Upper lobe of left lung (tissue), 6 donors: Measurements from ENCODE around the gene FAP. TPM values are rescaled to one million over a fixed set of nuclear protein-coding genes. Genes with fewer than 3 reads are reported as not detected.

Experiments used
- ATAC-seq, 2 donors: fragments of 200-7000 bp; cut with Tn5 transposase; one replicate each; pipeline ENCODE4 v1.9.1; 2022; ENCODE audit warnings: mild to moderate bottlenecking in 2 of 2, moderate library complexity in 2 of 2; ENCODE audit not compliant: low FRiP score in 2 of 2
- DNase-seq, 2 donors: peaks; one replicate each; pipeline ENCODE4 v3.0.0-alpha.2; 2019 to 2020
- H3K27ac ChIP-seq, 4 donors: fragments of 200-600 bp; sonication (generic); one replicate each; pipeline ENCODE4 v1.5.1; 2016 to 2019
- H3K27me3 ChIP-seq, 4 donors: fragments of 200-600 bp; sonication (generic); one replicate each; pipeline ENCODE4 v1.5.1; 2017 to 2019
- H3K36me3 ChIP-seq, 4 donors: fragments of 200-600 bp; sonication (generic); one replicate each; pipeline ENCODE4 v1.5.1; 2016 to 2019
- H3K4me1 ChIP-seq, 4 donors: fragments of 200-600 bp; sonication (generic); one replicate each; pipeline ENCODE4 v1.5.1; 2018 to 2019
- H3K4me3 ChIP-seq, 4 donors: fragments of 200-600 bp; sonication (generic); one replicate each; pipeline ENCODE4 v1.5.1; 2017 to 2019; ENCODE audit warnings: mild to moderate bottlenecking in 2 of 4, moderate library complexity in 1 of 4
- H3K9me3 ChIP-seq, 4 donors: fragments of 200-600 bp; sonication (generic); one replicate each; pipeline ENCODE4 v1.5.1; 2018 to 2019
- EP300 ChIP-seq, 4 donors: sonication (generic); formaldehyde crosslinking; IDR thresholded peaks; one replicate each; pipeline ENCODE4 v1.5.1; 2017; ENCODE audit warnings: antibody characterized with exemption in 4 of 4, control low read depth in 2 of 4
- POLR2A ChIP-seq, 4 donors: fragments of 450-650 bp; IDR thresholded peaks; one replicate each; pipeline ENCODE4 v1.5.1; 2016 to 2017; ENCODE audit warnings: antibody characterized with exemption in 4 of 4, mild to moderate bottlenecking in 2 of 4
- POLR2AphosphoS5 ChIP-seq, 2 donors: sonication (generic); formaldehyde crosslinking; IDR thresholded peaks; one replicate each; pipeline ENCODE4 v1.5.1; 2017; ENCODE audit warnings: antibody characterized with exemption in 2 of 2
- WGBS, 2 donors: methylation state at CpG; one replicate each; pipeline ENCODE4 v1.1.5; 2017 to 2018; 5-methylcytosine and 5-hydroxymethylcytosine counted together
- total RNA-seq, 6 donors: library from RNA; depleted of rRNA in 4 of 6; stranded (reverse); fragments of >200 nt in 4 of 6; gene quantifications; one replicate each; pipeline versions ENCODE4 v1.1.0 to v1.2.1, GENCODE V29; 2016 to 2021
- TF ChIP-seq, protein P1 (sequence below), 6 experiments: fragments of 450-650 bp in 4 of 6; fragments of 200-600 bp in 2 of 6; sonication (generic) in 2 of 6; IDR thresholded peaks; one replicate each; pipeline ENCODE4 v1.5.1; 2016 to 2019; ENCODE audit warnings: antibody characterized with exemption in 6 of 6
- donor health status: DM: no; HTN: no; CAD: no; lungs with moderate emphysema.
- donor health status: DM: no; HTN: yes; CAD: no; lungs with severe emphysema.

Gene FAP
- total RNA-seq, 6 donors from 2014 or later = 1.2 to 7.3 (median 3.1) TPM

DNA sequence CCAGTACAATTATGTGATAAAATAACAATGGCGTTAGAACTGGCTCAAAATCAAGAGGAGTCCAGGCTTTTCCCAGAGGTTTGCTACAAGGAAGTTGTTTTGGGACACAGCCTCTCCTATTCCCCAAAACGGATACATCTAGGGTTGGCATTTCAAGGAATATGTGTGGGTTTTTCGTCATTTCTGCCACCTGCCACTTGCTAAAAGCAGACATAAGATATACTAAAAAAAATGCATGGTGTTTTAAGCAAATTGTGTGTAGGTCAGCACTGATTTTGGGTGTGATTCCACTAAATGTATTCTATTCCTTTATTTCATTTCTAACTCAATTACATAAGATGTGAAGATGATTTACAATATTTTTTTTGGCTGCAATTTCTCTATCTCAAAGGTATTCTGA, 54.8 kb downstream of the FAP start:
- Histone ChIP-seq H3K9me3 (no peaks in the 10 kb centered on the region), H3K27me3 (no peaks in the 10 kb centered on the region), H3K27ac (no peak overlapping the region), H3K4me3 (no peak overlapping the region), H3K4me1 (no peaks in the 10 kb centered on the region), H3K36me3 (no peaks in the 10 kb centered on the region)
- WGBS, 2 donors = 76 to 81% methylated on average over 3 of the region's 3 CpGs
- TF ChIP-seq EP300 (IDR thresholded peaks at IDR 0.05) (no peak), POLR2AphosphoS5 (IDR thresholded peaks at IDR 0.05) (no peak), POLR2A (IDR thresholded peaks at IDR 0.05) (no peak)
- TF ChIP-seq, protein P1, sequence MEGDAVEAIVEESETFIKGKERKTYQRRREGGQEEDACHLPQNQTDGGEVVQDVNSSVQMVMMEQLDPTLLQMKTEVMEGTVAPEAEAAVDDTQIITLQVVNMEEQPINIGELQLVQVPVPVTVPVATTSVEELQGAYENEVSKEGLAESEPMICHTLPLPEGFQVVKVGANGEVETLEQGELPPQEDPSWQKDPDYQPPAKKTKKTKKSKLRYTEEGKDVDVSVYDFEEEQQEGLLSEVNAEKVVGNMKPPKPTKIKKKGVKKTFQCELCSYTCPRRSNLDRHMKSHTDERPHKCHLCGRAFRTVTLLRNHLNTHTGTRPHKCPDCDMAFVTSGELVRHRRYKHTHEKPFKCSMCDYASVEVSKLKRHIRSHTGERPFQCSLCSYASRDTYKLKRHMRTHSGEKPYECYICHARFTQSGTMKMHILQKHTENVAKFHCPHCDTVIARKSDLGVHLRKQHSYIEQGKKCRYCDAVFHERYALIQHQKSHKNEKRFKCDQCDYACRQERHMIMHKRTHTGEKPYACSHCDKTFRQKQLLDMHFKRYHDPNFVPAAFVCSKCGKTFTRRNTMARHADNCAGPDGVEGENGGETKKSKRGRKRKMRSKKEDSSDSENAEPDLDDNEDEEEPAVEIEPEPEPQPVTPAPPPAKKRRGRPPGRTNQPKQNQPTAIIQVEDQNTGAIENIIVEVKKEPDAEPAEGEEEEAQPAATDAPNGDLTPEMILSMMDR (IDR thresholded peaks at IDR 0.05) = no peak
- no peak for DNase-seq
- no peak for ATAC-seq

DNA sequence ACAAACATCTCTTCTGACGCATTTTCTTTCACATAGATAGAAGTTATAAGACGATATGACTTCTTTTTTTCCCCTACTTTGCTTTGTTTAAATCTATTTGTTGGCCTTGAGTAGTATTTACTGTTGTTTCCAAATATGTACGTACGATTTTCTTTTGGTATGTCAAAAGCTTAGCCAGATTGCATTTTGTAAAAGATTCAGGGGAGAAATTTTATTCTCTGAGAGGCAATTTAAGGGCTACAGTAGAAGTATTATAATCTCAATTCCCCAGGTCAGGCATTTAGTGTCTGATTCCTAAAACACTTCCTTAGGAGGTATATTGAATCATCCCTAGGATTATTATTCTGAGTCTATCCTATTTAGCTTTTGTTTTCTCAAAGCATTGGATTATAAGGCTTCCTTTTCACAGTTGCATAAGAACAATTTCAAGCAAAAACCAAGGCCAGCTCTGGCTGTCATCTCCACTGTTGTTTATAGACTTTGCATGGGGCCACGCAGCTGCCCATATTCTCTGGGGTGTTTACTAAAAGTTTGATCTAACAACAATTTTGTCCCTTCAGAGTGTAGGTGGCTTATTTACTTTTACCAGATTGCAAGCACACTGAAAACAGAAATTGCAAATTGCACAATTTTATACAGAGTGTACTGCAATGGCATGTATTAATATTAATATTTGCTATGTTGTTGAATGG, 57.6 kb downstream of the FAP start:
- TF ChIP-seq, protein P1 (IDR thresholded peaks at IDR 0.05) = no peak
- TF ChIP-seq POLR2A (IDR thresholded peaks at IDR 0.05) = no peak
- TF ChIP-seq EP300 (IDR thresholded peaks at IDR 0.05) = no peak
- TF ChIP-seq POLR2AphosphoS5 (IDR thresholded peaks at IDR 0.05) = no peak

DNA sequence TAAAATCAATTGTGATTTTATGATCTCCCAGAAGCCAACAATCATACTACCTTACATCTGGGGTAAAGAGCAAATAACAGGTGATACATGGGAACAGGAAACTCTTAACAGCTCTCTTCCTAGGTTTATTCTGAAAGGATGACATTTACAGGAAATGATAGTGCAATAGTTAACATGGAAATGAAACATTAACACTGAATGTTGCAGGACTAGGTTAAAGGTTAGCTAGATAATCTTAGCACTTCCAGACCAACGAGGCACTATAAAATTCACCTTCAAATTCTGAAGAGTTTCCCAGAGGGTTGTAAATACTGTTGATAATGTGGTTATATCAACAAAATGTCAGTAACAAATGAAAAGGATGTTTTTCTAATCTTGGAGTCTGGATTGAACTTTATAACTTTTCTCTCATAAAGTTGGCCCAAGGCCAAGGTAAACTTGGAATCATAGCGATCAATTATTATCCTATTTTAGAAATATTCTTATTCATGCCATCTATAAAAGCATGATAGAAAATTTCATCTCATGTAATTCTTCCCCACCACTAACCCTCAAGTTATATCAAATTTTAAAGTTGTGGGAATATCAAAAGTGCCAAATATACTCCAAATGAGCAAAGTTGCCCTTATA, 58.3 kb downstream of the FAP start:
- no peak for ATAC-seq
- H3K27me3 ChIP-seq = no peaks in the 10 kb centered on the region
- no peak overlapping the region for H3K4me3 ChIP-seq
- H3K9me3 ChIP-seq = no peaks in the 10 kb centered on the region
- 27 to 42% methylated on average over 2 of the region's 2 CpGs for WGBS, 2 donors
- H3K36me3 ChIP-seq = no peaks in the 10 kb centered on the region
- no peaks in the 10 kb centered on the region for H3K4me1 ChIP-seq
- H3K27ac ChIP-seq = no peak overlapping the region
- TF ChIP-seq, protein P1 (IDR thresholded peaks at IDR 0.05) = no peak
- no peak for TF ChIP-seq POLR2AphosphoS5 (IDR thresholded peaks at IDR 0.05)
- TF ChIP-seq POLR2A (IDR thresholded peaks at IDR 0.05) = no peak
- DNase-seq = no peak

More for the DNA sequence above, 57.6 kb downstream of the FAP start:
- no peak overlapping the region for H3K27ac ChIP-seq
- 83% methylated on average over 5 of the region's 5 CpGs for WGBS, 2 donors
- ATAC-seq (no peak), DNase-seq (no peak)
- no peak overlapping the region for H3K4me3 ChIP-seq
- H3K4me1 ChIP-seq = no peaks in the 10 kb centered on the region
- no peaks in the 10 kb centered on the region for H3K36me3 ChIP-seq
- no peaks in the 10 kb centered on the region for H3K9me3 ChIP-seq
- no peaks in the 10 kb centered on the region for H3K27me3 ChIP-seq

DNA sequence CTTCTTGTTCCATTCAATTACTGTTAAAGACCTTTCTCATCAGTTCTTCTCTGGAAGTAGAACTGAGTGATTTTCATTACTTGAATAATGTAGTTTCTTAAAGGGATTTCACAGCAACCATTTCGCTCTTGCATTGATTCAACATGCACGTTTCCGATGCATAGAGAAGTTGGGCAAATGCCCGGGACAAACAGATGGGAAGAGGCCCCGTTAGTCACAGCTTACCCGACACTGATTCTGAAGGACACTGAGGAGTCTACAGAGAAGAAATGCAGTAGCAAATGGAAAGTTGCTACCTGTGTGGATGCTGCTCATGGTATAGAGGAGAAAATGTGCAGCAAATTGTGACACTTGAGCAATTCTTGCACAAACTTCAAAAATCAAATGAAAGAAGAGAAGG, 58.9 kb downstream of the FAP start:
- Histone ChIP-seq H3K27ac (no peak overlapping the region), H3K4me3 (no peak overlapping the region), H3K4me1 (no peaks in the 10 kb centered on the region), H3K36me3 (no peaks in the 10 kb centered on the region), H3K27me3 (no peaks in the 10 kb centered on the region), H3K9me3 (no peaks in the 10 kb centered on the region)
- ATAC-seq = no peak
- TF ChIP-seq, protein P1 (IDR thresholded peaks at IDR 0.05) = no peak
- TF ChIP-seq POLR2AphosphoS5 (IDR thresholded peaks at IDR 0.05) (no peak), EP300 (IDR thresholded peaks at IDR 0.05) (no peak), POLR2A (IDR thresholded peaks at IDR 0.05) (no peak)
- WGBS, 2 donors = 92% methylated on average over 6 of the region's 6 CpGs
- DNase-seq = no peak

DNA sequence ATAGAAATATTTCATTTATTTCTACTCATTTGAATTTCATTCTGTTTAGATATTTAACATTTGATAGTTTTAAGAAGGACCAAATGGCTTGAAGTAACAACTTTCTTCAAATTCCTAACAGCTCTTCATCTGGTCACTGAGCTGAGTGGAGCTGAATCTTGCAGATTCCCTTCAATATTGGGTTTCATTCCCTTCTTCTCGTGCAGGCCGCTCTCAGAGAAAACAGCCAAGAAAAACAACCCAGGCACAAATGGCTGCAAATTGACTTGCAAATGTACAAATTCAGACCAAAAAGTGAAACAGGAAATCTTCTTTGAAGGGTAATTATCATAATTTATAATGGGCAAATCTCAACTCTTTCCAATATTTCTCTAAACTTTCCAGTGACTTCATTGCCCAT, 60.9 kb downstream of the FAP start:
- TF ChIP-seq POLR2A (IDR thresholded peaks at IDR 0.05) = no peak
- TF ChIP-seq EP300 (IDR thresholded peaks at IDR 0.05) = no peak
- TF ChIP-seq POLR2AphosphoS5 (IDR thresholded peaks at IDR 0.05) = no peak
- TF ChIP-seq, protein P1 (IDR thresholded peaks at IDR 0.05) = no peak
- no peaks in the 10 kb centered on the region for H3K9me3 ChIP-seq
- no peaks in the 10 kb centered on the region for H3K36me3 ChIP-seq
- H3K27me3 ChIP-seq = no peaks in the 10 kb centered on the region
- no peak for ATAC-seq
- no peak overlapping the region for H3K4me3 ChIP-seq
- no peaks in the 10 kb centered on the region for H3K4me1 ChIP-seq
- no peak for DNase-seq
- WGBS, 2 donors = 90 to 93% methylated on average over 2 of the region's 2 CpGs
- no peak overlapping the region for H3K27ac ChIP-seq
